LNCaP clone FGC (cell line): ENCODE results near the gene ZDHHC19.
"Not testable (repeated sequence)": the region's sequence is repeated elsewhere in the genome, so short reads cannot be mapped to it uniquely, and the experiment has no call there.

Experiments
- DNase-seq: peaks from one replicate; pipeline ENCODE4 v3.0.0-alpha.2; 2011; ENCODE audit warnings: low read depth
- H3K4me3 ChIP-seq: 2 replicates; pipeline ENCODE4 v1.5.1; 2011; ENCODE audit warnings: mild to moderate bottlenecking, low read depth, low read length, control low read depth
- CTCF ChIP-seq: IDR thresholded peaks from 2 replicates; pipeline ENCODE4 v1.5.1; 2012; ENCODE audit warnings: mild to moderate bottlenecking; ENCODE audit not compliant: control insufficient read depth, insufficient read depth; ENCODE audit errors: extremely low read depth

The ZDHHC19 gene

GRCh38 chr3:196208942-196209695 lies 2.1 kb downstream of the ZDHHC19 start:
- DNase-seq: no peak
- TF ChIP-seq CTCF: no peak
- no peak overlapping the region for H3K4me3 ChIP-seq

GRCh38 chr3:196207833-196208607 lies 3.2 kb downstream of the ZDHHC19 start:
- no peak for DNase-seq
- H3K4me3 ChIP-seq: peak overlapping the region; percentile 13; the same call in 1 of the 2 replicates
- TF ChIP-seq CTCF: no peak

- no peak for TF ChIP-seq CTCF
- no peak for DNase-seq
- peak overlapping the region; percentile 34 for H3K4me3 ChIP-seq
Observed at GRCh38 chr3:196207159-196207832, 3.9 kb downstream of the ZDHHC19 start.

- not testable (repeated sequence) for DNase-seq, H3K4me3 ChIP-seq
Observed at GRCh38 chr3:196205442-196206205, 5.6 kb downstream of the ZDHHC19 start.

- no peak for DNase-seq
- no peak overlapping the region for H3K4me3 ChIP-seq
- TF ChIP-seq CTCF: no peak
Observed at GRCh38 chr3:196203846-196204245, 7.4 kb downstream of the ZDHHC19 start.

- no peak for TF ChIP-seq CTCF
- H3K4me3 ChIP-seq: no peak overlapping the region
- no peak for DNase-seq
Observed at GRCh38 chr3:196202516-196202970, 8.7 kb downstream of the ZDHHC19 start.
